SK-N-SH treated with all-trans-retinoic acid at 6 μM for 48 hours (cell line): ENCODE measurements around the gene NOTCH2.

ENCODE experiments used
- ARNTL ChIP-seq: fragments of 450-650 bp; formaldehyde crosslinking; IDR thresholded peaks from 2 replicates; pipeline ENCODE4 v1.5.0; 2020; ENCODE audit warnings: low read depth, mild to moderate bottlenecking, moderate library complexity, borderline replicate concordance
- CSDC2 ChIP-seq: fragments of 250-450 bp; sonication (Bioruptor Pico); IDR thresholded peaks from 2 replicates; pipeline ENCODE4 v1.5.0; 2020; ENCODE audit warnings: mild to moderate bottlenecking, moderate library complexity
- ZC3H10 ChIP-seq: fragments of 250-450 bp; sonication (Bioruptor Pico); IDR thresholded peaks from 2 replicates; pipeline ENCODE4 v1.5.1; 2021; ENCODE audit warnings: mild to moderate bottlenecking, moderate library complexity
- ZFP30 ChIP-seq: fragments of 450-650 bp; formaldehyde crosslinking; IDR thresholded peaks from 2 replicates; pipeline ENCODE4 v1.5.0; 2022; ENCODE audit warnings: mild to moderate bottlenecking, moderate library complexity
- ZNF8 ChIP-seq: fragments of 450-650 bp; formaldehyde crosslinking; IDR thresholded peaks from 2 replicates; pipeline ENCODE4 v1.5.0; 2020; ENCODE audit warnings: mild to moderate bottlenecking, moderate library complexity

DNA sequence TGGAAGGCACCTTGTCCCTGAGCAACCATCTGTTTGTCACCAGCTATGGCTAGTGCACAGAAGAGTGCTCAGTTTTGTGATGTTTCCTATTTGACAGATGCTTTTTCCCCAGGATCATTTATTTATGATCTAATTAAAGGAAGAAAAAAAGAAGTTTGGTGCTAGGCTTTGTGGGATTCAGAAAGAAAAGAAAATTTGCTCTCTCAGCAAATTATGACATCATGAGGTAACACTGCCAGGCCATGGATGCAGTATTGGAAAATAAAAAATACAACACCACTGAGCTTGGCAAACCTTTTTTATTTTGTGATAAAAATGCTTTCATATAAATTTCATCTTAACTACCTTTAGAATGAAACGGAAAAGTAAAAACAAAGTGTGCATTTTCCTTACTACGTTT lies 157.7 kb downstream of the NOTCH2 start:
- TF ChIP-seq CSDC2 (CRISPR knock-in tag) (no peak), ZFP30 (CRISPR knock-in tag) (no peak), ZC3H10 (CRISPR knock-in tag) (no peak), ARNTL (no peak), ZNF8 (CRISPR knock-in tag) (no peak)
